Heart left ventricle (tissue), 16 donors: ENCODE measurements around the gene XPNPEP3. TPM values are rescaled to one million over a fixed set of nuclear protein-coding genes. Genes with fewer than 3 reads are reported as not detected.

Experiments
- ATAC-seq, 4 donors: fragments of 200-7000 bp; cut with Tn5 transposase; one replicate each; pipeline ENCODE4 v1.9.1; 2020 to 2022; ENCODE audit warnings: moderate library complexity in 4 of 4, mild to moderate bottlenecking in 3 of 4, moderate number of reproducible peaks in 1 of 4
- DNase-seq, 5 donors: peaks; one replicate each; pipeline ENCODE4 v3.0.0-alpha.2; 2020
- H3K27ac ChIP-seq, 12 donors: fragments of 200-600 bp; sonication (generic) in 4 of 12; one replicate each; pipeline versions ENCODE4 v1.5.0 to v1.8.0; 2016 to 2022; ENCODE audit warnings: mild to moderate bottlenecking in 2 of 12
- H3K27me3 ChIP-seq, 9 donors: fragments of 200-600 bp; sonication (generic) in 2 of 9; one replicate each; pipeline versions ENCODE4 v1.5.1 to v1.8.0; 2016 to 2022; ENCODE audit warnings: mild to moderate bottlenecking in 3 of 9
- H3K36me3 ChIP-seq, 9 donors: fragments of 200-600 bp; sonication (generic) in 2 of 9; one replicate each; pipeline versions ENCODE4 v1.5.0 to v1.8.0; 2018 to 2022; ENCODE audit warnings: mild to moderate bottlenecking in 2 of 9
- H3K4me1 ChIP-seq, 12 donors: fragments of 200-600 bp; sonication (generic) in 4 of 12; one replicate each; pipeline versions ENCODE4 v1.5.0 to v1.8.0; 2016 to 2022; ENCODE audit warnings: mild to moderate bottlenecking in 3 of 12
- H3K4me3 ChIP-seq, 12 donors: fragments of 200-600 bp; sonication (generic) in 4 of 12; one replicate each; pipeline versions ENCODE4 v1.5.0 to v1.8.0; 2017 to 2022; ENCODE audit warnings: mild to moderate bottlenecking in 9 of 12, moderate library complexity in 4 of 12
- H3K9me3 ChIP-seq, 12 donors: fragments of 200-600 bp; sonication (generic) in 4 of 12; one replicate each; pipeline versions ENCODE4 v1.5.0 to v1.8.0; 2016 to 2022; ENCODE audit warnings: mild to moderate bottlenecking in 1 of 12
- POLR2A ChIP-seq, 2 donors: fragments of 450-650 bp; IDR thresholded peaks; one replicate each; pipeline ENCODE4 v1.6.1; 2017; ENCODE audit warnings: antibody characterized with exemption in 2 of 2, mild to moderate bottlenecking in 2 of 2, moderate library complexity in 2 of 2
- WGBS, 4 donors: extraction: QIAGEN DNeasy Blood & Tissue Kit in 2 of 4; methylation state at CpG; one replicate each; pipeline versions ENCODE4 v1.1.5 to v1.1.7; 2013 to 2018; 5-methylcytosine and 5-hydroxymethylcytosine counted together
- intact Hi-C, 10 donors: fragments of 100-400 bp; cut with DNase I; formaldehyde crosslinking; loops; one replicate each; pipeline versions ENCODE4 v1.11.1 to v1.14.2; 2022
- polyA plus RNA-seq, 2 donors: library from polyadenylated mRNA; stranded (reverse); fragments of 200-250 nt; gene quantifications; one replicate each; pipeline ENCODE4 v1.2.3, GENCODE V29; 2013
- total RNA-seq, 9 donors: library from RNA; depleted of rRNA in 2 of 9; stranded (reverse); fragments of >200 nt in 2 of 9; fragmentation: NEBNext Ultra II Directional in 3 of 9; extraction: Animal tissue kit (Norgen Biotek cat#: 25700) in 3 of 9; gene quantifications; one replicate each; pipeline versions ENCODE4 v1.1.0 to v1.2.4, GENCODE V29; 2016 to 2023
- TF ChIP-seq, protein P1 (sequence below), 12 donors: fragments of 200-600 bp; sonication (generic) in 4 of 12; IDR thresholded peaks; one replicate each; pipeline versions ENCODE4 v1.5.0 to v1.8.0; 2018 to 2022; ENCODE audit warnings: antibody characterized with exemption in 12 of 12, mild to moderate bottlenecking in 5 of 12
- donor health status: ischemic (EF 13 %, LVEDD 7.1; RV severe dilation, severe dysfunction).
- donor health status: healthy with polysubstance abuse.
- donor health status: DM: no; HTN: yes; CAD: no.
- donor health status: DM: no; HTN: no; CAD: no.
- donor health status: ischemic (EF 25% LVEDD 6.9; RV normal size, moderate dysfunction).
- donor health status: ischemic (EF 25% LVEDD 5.7; RV mildly dilated, moderate dysfunction).
- donor health status: healthy.
- donor health status: DM: yes; HTN: yes; CAD: no.
- donor health status: ischemic (EF 35%, LVEDD 5.7; RV mildly dilated, moderate dysfunction).
- donor health status: nonischemic (EF 11% LVEDD 7.7; RV severe dilation, severe dysfunction).
- donor health status: DM: yes; HTN: yes; CAD: no.
- donor health status: PGD.
- donor health status: ischemic (EF 29% LVEDD 5.4; RV normal size, mild dysfunction).
- donor health status: nonischemic (EF 23%, LVEDD 6.1; RV moderate dilation, normal function).

Gene XPNPEP3
- total and polyA plus RNA-seq, 11 donors: 5.1 to 37.9 (median 22.5) TPM

DNA sequence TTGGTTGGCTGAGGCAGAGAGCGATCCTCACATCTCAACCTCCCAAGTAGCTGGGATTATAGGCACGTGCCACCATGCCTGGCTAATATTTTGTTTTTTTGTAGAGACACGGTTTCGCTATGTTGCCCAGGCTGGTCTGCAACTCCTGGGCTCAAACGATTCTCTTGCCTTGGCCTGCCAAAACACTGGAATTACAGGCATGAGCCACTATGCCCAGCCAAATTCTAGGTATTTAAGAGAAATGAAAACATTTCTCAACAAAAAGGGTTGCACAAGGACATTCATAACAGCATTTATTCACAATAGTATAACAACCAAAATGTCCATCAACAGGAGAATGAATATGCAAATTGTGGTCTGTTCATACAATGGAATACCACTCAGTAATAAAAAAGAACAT, 62.5 kb downstream of the XPNPEP3 start:
- H3K4me3 ChIP-seq: no peak overlapping the region
- intact Hi-C loops: no loop called here
- DNase-seq: no peak
- H3K4me1 ChIP-seq: peaks cover 0 to 4% (median 0%) of the 10 kb centered on the region in 12 donors
- H3K9me3 ChIP-seq: no peaks in the 10 kb centered on the region
- TF ChIP-seq POLR2A (IDR thresholded peaks at IDR 0.05): no peak
- TF ChIP-seq, protein P1, sequence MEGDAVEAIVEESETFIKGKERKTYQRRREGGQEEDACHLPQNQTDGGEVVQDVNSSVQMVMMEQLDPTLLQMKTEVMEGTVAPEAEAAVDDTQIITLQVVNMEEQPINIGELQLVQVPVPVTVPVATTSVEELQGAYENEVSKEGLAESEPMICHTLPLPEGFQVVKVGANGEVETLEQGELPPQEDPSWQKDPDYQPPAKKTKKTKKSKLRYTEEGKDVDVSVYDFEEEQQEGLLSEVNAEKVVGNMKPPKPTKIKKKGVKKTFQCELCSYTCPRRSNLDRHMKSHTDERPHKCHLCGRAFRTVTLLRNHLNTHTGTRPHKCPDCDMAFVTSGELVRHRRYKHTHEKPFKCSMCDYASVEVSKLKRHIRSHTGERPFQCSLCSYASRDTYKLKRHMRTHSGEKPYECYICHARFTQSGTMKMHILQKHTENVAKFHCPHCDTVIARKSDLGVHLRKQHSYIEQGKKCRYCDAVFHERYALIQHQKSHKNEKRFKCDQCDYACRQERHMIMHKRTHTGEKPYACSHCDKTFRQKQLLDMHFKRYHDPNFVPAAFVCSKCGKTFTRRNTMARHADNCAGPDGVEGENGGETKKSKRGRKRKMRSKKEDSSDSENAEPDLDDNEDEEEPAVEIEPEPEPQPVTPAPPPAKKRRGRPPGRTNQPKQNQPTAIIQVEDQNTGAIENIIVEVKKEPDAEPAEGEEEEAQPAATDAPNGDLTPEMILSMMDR (IDR thresholded peaks at IDR 0.05): no peak
- no peak for ATAC-seq
- peaks cover 0 to 96% (median 72%) of the 10 kb centered on the region in 9 donors for H3K36me3 ChIP-seq
- no peaks in the 10 kb centered on the region for H3K27me3 ChIP-seq
- no peak overlapping the region for H3K27ac ChIP-seq
- WGBS, 4 donors: 83 to 91% (median 90%) methylated on average over 5 of the region's 5 CpGs

DNA sequence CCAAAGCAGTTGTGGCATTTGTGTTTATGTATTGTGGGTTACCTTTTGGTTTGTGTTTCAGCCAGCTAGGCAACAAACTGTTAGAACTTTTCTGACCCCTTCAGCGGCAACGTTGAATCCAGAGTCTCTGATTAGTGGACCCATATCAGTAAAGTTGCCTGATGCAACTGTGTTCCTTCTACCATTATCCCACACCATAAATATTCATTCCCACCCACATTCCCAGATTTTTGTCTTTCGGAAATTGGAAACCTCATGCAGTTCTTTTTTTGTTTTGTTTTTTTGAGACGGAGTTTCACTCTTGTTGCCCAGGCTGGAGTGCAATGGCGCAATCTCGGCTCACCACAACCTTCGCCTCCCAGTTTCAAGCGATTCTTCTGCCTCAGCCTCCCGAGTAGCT, 63.6 kb downstream of the XPNPEP3 start:
- Histone ChIP-seq H3K4me1 (peaks cover 0 to 4% (median 0%) of the 10 kb centered on the region in 12 donors), H3K36me3 (peaks cover 0 to 96% (median 77%) of the 10 kb centered on the region in 9 donors), H3K27me3 (no peaks in the 10 kb centered on the region), H3K27ac (no peak overlapping the region), H3K4me3 (no peak overlapping the region), H3K9me3 (no peaks in the 10 kb centered on the region)
- WGBS, 4 donors: 87 to 91% (median 89%) methylated on average over 9 of the region's 9 CpGs
- intact Hi-C loops: loop anchor here in 4 of 10 donors (5.0 to 10.0 kb wide), 6 partner anchors 174 to 614 kb away; partner anchors contain the start of genes EP300 (in 1 of the 4) and RANGAP1 (in 1 of the 4)
- ATAC-seq: no peak
- DNase-seq: no peak
- TF ChIP-seq, protein P1 (IDR thresholded peaks at IDR 0.05): no peak
- no peak for TF ChIP-seq POLR2A (IDR thresholded peaks at IDR 0.05)

DNA sequence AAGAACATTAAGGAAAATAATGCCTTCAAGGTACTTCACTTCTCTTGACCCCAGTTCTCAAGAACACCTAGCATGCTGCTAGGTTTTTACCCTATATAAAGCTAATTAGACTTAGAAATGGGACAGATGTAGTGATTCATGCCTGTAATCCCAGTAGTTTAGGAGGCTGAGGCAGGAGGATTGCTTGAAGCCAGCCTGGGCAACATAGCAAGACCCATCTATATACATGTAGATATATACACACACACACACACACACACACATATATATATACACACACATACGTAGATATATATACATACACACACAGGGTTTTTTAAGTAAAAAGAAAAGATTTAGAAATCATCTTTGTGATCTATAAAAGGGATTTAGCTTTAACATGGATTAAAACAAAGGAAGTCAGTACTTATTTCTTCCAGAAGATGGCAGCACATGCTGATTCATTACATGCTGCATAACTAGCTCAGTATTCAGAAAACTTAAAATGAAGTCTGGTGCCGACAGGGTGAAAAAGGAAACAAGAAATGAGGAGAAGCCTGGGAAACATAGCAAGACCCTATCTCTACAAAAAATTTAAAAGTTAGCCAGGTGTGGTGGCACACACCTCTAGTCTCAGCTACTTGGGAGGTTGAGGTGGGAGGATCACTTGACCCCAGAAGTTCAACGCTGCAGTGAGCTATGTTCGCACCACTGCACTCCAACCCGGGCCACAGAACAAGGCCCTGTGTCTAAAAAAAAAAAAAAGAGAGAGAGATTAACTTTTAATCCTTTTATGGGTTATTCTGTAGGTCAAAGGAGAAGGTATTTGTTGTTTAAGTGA, 65.7 kb downstream of the XPNPEP3 start:
- ATAC-seq (peak; percentile 29 to 77 (median 72)), DNase-seq (peak in 1 of 5 donors; percentile 14)
- intact Hi-C loops: loop anchor here in 4 of 10 donors (5.0 to 10.0 kb wide), 6 partner anchors 172 to 612 kb away; partner anchors contain the start of genes EP300 (in 1 of the 4) and RANGAP1 (in 1 of the 4)
- H3K9me3 ChIP-seq: no peaks in the 10 kb centered on the region
- peaks cover 0 to 96% (median 67%) of the 10 kb centered on the region in 9 donors for H3K36me3 ChIP-seq
- no peaks in the 10 kb centered on the region for H3K27me3 ChIP-seq
- 51 to 60% (median 56%) methylated on average over 5 of the region's 5 CpGs for WGBS, 4 donors
- no peak overlapping the region for H3K4me3 ChIP-seq
- no peak overlapping the region for H3K27ac ChIP-seq
- TF ChIP-seq POLR2A (IDR thresholded peaks at IDR 0.05): no peak
- TF ChIP-seq, protein P1 (IDR thresholded peaks at IDR 0.05): peak; percentile 69 to 83 (median 76)
- peaks cover 0 to 4% (median 0%) of the 10 kb centered on the region in 12 donors for H3K4me1 ChIP-seq

DNA sequence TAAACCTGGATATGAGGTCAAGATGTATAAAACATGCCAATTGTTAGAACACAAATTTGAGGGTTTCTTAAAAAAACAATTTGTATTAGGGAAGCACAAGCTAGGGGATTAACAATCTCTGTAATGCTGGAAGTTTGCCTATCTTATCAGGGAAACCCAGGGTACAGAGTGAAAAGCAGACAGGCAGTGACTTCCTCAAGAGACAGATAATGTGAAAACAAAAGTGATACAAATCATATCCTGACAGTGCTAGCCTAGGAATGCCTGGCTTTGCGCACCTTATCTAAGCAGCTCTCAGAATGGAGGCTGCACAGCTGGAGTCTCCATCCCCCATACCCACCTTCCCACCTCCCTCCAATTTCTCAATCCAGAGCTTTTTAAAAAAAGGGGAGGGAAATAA, 71.7 kb downstream of the XPNPEP3 start:
- H3K36me3 ChIP-seq: peaks cover 0 to 97% (median 50%) of the 10 kb centered on the region in 9 donors
- no peak overlapping the region for H3K27ac ChIP-seq
- H3K9me3 ChIP-seq: no peaks in the 10 kb centered on the region
- H3K27me3 ChIP-seq: no peaks in the 10 kb centered on the region
- no peak overlapping the region for H3K4me3 ChIP-seq
- 39 to 55% (median 51%) methylated on average over 1 of the region's 1 CpG for WGBS, 4 donors
- TF ChIP-seq, protein P1 (IDR thresholded peaks at IDR 0.05): no peak
- TF ChIP-seq POLR2A (IDR thresholded peaks at IDR 0.05): no peak
- ATAC-seq (no peak), DNase-seq (no peak)
- intact Hi-C loops: loop anchor here in 3 of 10 donors (10.0 kb wide), 4 partner anchors 166 to 606 kb away; partner anchors contain the start of genes EP300 (in 1 of the 3) and RANGAP1 (in 1 of the 3)
- H3K4me1 ChIP-seq: no peaks in the 10 kb centered on the region
